OCI-LY7 (cell line): Measurements from ENCODE around the gene KCNQ1. TPM values are rescaled to one million over a fixed set of nuclear protein-coding genes. Genes with fewer than 3 reads are reported as not detected.

ENCODE experiments used
- BruUV-seq: library from RNA; stranded (reverse); fragments of 400-500 nt; replicated peaks from 2 replicates; lab custom pipeline; 2021; lab: Mats Ljungman, UMichigan
- CTCF ChIA-PET: fragments of 300-600 bp; sonication (Branson Sonifier 250); formaldehyde crosslinking; loops from one replicate; lab custom pipeline; 2022; ENCODE audit warnings: antibody characterized with exemption; ENCODE audit not compliant: unreplicated experiment; lab: Charles Lee
- POLR2A ChIA-PET: fragments of 300-600 bp; sonication (Branson Sonifier 250); formaldehyde crosslinking; loops from one replicate; lab custom pipeline; 2022; ENCODE audit warnings: antibody characterized with exemption; lab: Charles Lee
- DNase-seq: peaks from one replicate; pipeline ENCODE4 v3.0.0-alpha.2; 2015; ENCODE audit warnings: low spot score
- H2AFZ ChIP-seq: fragments of 200-600 bp; sonication (generic), shearing (Covaris generic); 2 replicates; pipeline ENCODE4 v1.6.1; 2014; ENCODE audit warnings: mild to moderate bottlenecking, antibody characterized with exemption, low read length, moderate library complexity
- H3K27ac ChIP-seq: fragments of 200-600 bp; sonication (generic); 2 replicates; pipeline ENCODE4 v1.5.1; 2014; ENCODE audit warnings: mixed run types, low read depth, mild to moderate bottlenecking, moderate library complexity, low read length, inconsistent platforms; ENCODE audit not compliant: poor library complexity, severe bottlenecking
- H3K36me3 ChIP-seq: fragments of 200-600 bp; sonication (generic); 2 replicates; pipeline ENCODE4 v1.6.1; 2014; ENCODE audit warnings: mild to moderate bottlenecking, antibody characterized with exemption, low read length, moderate library complexity, mixed read lengths; ENCODE audit not compliant: insufficient read depth
- H3K4me1 ChIP-seq: fragments of 200-600 bp; sonication (generic); 2 replicates; pipeline ENCODE4 v1.5.1; 2014; ENCODE audit warnings: mild to moderate bottlenecking, low read length; ENCODE audit not compliant: insufficient read depth, poor library complexity, severe bottlenecking
- H3K4me2 ChIP-seq: fragments of 200-600 bp; sonication (generic); 2 replicates; pipeline ENCODE4 v1.6.1; 2014; ENCODE audit warnings: mild to moderate bottlenecking, low read length
- H3K4me3 ChIP-seq: fragments of 200-600 bp; sonication (generic); 2 replicates; pipeline ENCODE4 v1.5.1; 2014; ENCODE audit warnings: mild to moderate bottlenecking, low read depth, low read length; ENCODE audit not compliant: poor library complexity, severe bottlenecking
- H3K79me2 ChIP-seq: fragments of 200-600 bp; sonication (generic); 2 replicates; pipeline ENCODE4 v1.6.1; 2016; ENCODE audit warnings: low read depth, mild to moderate bottlenecking, low read length, moderate library complexity, mixed read lengths; ENCODE audit not compliant: insufficient read depth
- H3K9me2 ChIP-seq: fragments of 200-600 bp; sonication (generic); 2 replicates; pipeline ENCODE4 v1.6.1; 2016; ENCODE audit warnings: mild to moderate bottlenecking, low read length, mixed read lengths; ENCODE audit not compliant: insufficient read depth
- H3K9me3 ChIP-seq: fragments of 200-600 bp; sonication (generic); 2 replicates; pipeline ENCODE4 v1.6.1; 2014; ENCODE audit warnings: mild to moderate bottlenecking, mixed run types, low read length, mixed read lengths
- H4K20me1 ChIP-seq: fragments of 200-600 bp; sonication (generic); 2 replicates; pipeline ENCODE4 v1.6.1; 2014; ENCODE audit warnings: mild to moderate bottlenecking, antibody characterized with exemption, low read length, moderate library complexity, mixed read lengths; ENCODE audit not compliant: insufficient read depth
- CTCF ChIP-seq: fragments of 200-600 bp; sonication (generic); conservative IDR thresholded peaks from 2 replicates; pipeline ENCODE4 v1.5.1; 2014; ENCODE audit warnings: mild to moderate bottlenecking, antibody characterized with exemption, low read length, moderate library complexity, mixed read lengths
- EZH2phosphoT487 ChIP-seq: fragments of 200-600 bp; sonication (generic); IDR thresholded peaks from 2 replicates; pipeline ENCODE4 v1.6.1; 2018; ENCODE audit warnings: low read depth, borderline replicate concordance, mild to moderate bottlenecking, mixed run types, antibody characterized with exemption, low read length, moderate library complexity, mixed read lengths
- intact Hi-C: fragments of 100-400 bp; cut with micrococcal nuclease; formaldehyde crosslinking; loops from one replicate; pipeline ENCODE4 v1.10.0; 2022; ENCODE audit not compliant: unreplicated experiment
- total RNA-seq, 2 experiments: library from RNA; depleted of rRNA in 1 of 2; stranded (reverse); fragments of >200 nt in 1 of 2; shearing (Covaris generic) in 1 of 2; gene quantifications; 2 replicates each; pipeline ENCODE4 v1.2.3, GENCODE V29; 2014 to 2022

Gene KCNQ1
- total RNA-seq, 2 experiments from 2014 or later, result 0.22 to 1.3 TPM

- no peak overlapping the region for H3K27ac ChIP-seq
- H3K4me3 ChIP-seq, result no peak overlapping the region
- H4K20me1 ChIP-seq, result no peaks in the 10 kb centered on the region
- H3K36me3 ChIP-seq, result no peaks in the 10 kb centered on the region
- no peak for DNase-seq
- BruUV-seq, result no TSS peak
- H3K9me2 ChIP-seq, result no peaks in the 10 kb centered on the region
- no peak overlapping the region for H3K4me2 ChIP-seq
- no peaks in the 10 kb centered on the region for H3K79me2 ChIP-seq
- ChIA-PET CTCF (no interaction called here), POLR2A (no interaction called here)
- H3K9me3 ChIP-seq, result no peaks in the 10 kb centered on the region
- intact Hi-C loops, result no loop called here
- no peak for TF ChIP-seq EZH2phosphoT487
- no peak for TF ChIP-seq CTCF
- H3K4me1 ChIP-seq, result no peaks in the 10 kb centered on the region
- no peak overlapping the region for H2AFZ ChIP-seq
Observed at GRCh38 chr11:2804701-2805387, 360.0 kb downstream of the KCNQ1 start.

GRCh38 chr11:2805388-2806056 is 360.7 kb downstream of the KCNQ1 start:
- H4K20me1 ChIP-seq, result no peaks in the 10 kb centered on the region
- DNase-seq, result no peak
- H3K9me2 ChIP-seq, result no peaks in the 10 kb centered on the region
- POLR2A ChIA-PET, result no interaction called here
- no peaks in the 10 kb centered on the region for H3K4me1 ChIP-seq
- H3K9me3 ChIP-seq, result no peaks in the 10 kb centered on the region
- H2AFZ ChIP-seq, result no peak overlapping the region
- no peak overlapping the region for H3K4me3 ChIP-seq
- H3K36me3 ChIP-seq, result no peaks in the 10 kb centered on the region
- intact Hi-C loops, result no loop called here
- CTCF ChIA-PET, result no interaction called here
- TF ChIP-seq EZH2phosphoT487 (no peak), CTCF (no peak)
- no TSS peak for BruUV-seq
- no peak overlapping the region for H3K4me2 ChIP-seq
- no peak overlapping the region for H3K27ac ChIP-seq
- no peaks in the 10 kb centered on the region for H3K79me2 ChIP-seq
